ENCODE measurements around the gene MCC. TPM values are rescaled to one million over a fixed set of nuclear protein-coding genes. Genes with fewer than 3 reads are reported as not detected.

MCC gene
- total RNA-seq, 1 donor from 2014 or later, result 26.9 TPM

- FAIRE-seq, result no peak
- H3K79me2 ChIP-seq (ENCODE audit: insufficient read depth, low read length), result no peaks in the 10 kb centered on the region
- DNase-seq (ENCODE audit: low read depth), result peak; percentile 49
- no peak overlapping the region for H3K27ac ChIP-seq (ENCODE audit: low read depth, low read length)
- H3K36me3 ChIP-seq (ENCODE audit: insufficient read depth, low read length), result no peaks in the 10 kb centered on the region
- H4K20me1 ChIP-seq (ENCODE audit: insufficient read depth, low read length), result peaks cover 3% of the 10 kb centered on the region
- TF ChIP-seq EZH2 (IDR thresholded peaks at IDR 0.05; ENCODE audit: insufficient read depth, low read length) (no peak), CTCF (IDR thresholded peaks at IDR 0.05; ENCODE audit: insufficient read depth, low read depth, low read length) (no peak)
- Mint-ChIP-seq H3K27ac (ENCODE audit: unreplicated experiment) (no peak overlapping the region), H3K4me1 (ENCODE audit: low read depth, unreplicated experiment) (no peaks in the 10 kb centered on the region), H3K9me3 (ENCODE audit: unreplicated experiment) (peaks cover 3% of the 10 kb centered on the region), H3K4me3 (ENCODE audit: unreplicated experiment) (no peak overlapping the region), H3K36me3 (ENCODE audit: low read depth, unreplicated experiment) (peaks cover 32% of the 10 kb centered on the region), H3K27me3 (ENCODE audit: low read depth, unreplicated experiment) (no peaks in the 10 kb centered on the region)
- no peak overlapping the region for H3K4me2 ChIP-seq (ENCODE audit: low read length)
- no peak overlapping the region for H2AFZ ChIP-seq (ENCODE audit: low read depth, low read length)
- no peaks in the 10 kb centered on the region for H3K4me1 ChIP-seq (ENCODE audit: insufficient read depth, low read length)
- H3K9me3 ChIP-seq (ENCODE audit: insufficient read depth, low read depth, low read length), result no peaks in the 10 kb centered on the region
- H3K27me3 ChIP-seq (ENCODE audit: insufficient read depth, low read length), result no peaks in the 10 kb centered on the region
- H3K9ac ChIP-seq (ENCODE audit: low read length), result no peak overlapping the region
- no peak overlapping the region for H3K4me3 ChIP-seq (ENCODE audit: insufficient read depth, low read depth, low read length)
Observed at GRCh38 chr5:113112435-113112834, 375.8 kb downstream of the MCC start.

DNA sequence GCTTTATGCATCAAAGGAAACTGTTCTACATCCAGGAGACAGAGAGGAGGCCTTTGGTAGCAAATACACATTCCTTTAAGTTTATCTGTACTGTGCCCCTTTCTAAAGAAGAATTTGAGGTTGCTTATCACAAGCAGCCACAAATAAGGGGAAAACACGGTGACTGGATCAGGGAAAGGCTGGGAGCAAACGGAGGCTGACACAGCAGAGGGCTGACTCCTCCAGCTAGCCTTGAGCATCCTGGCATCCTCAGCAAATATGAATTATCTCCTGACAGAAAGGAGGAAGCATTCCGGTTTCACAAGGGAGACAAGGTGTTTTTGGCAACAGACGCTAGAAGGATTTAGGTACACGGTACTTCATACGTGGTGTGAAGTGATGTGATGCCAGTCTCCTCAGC is 378.1 kb downstream of the MCC start:
- Histone ChIP-seq H3K4me2 (ENCODE audit: low read length) (no peak overlapping the region), H3K27me3 (ENCODE audit: insufficient read depth, low read length) (no peaks in the 10 kb centered on the region), H3K36me3 (ENCODE audit: insufficient read depth, low read length) (no peaks in the 10 kb centered on the region), H3K27ac (ENCODE audit: low read depth, low read length) (no peak overlapping the region), H3K9me3 (ENCODE audit: insufficient read depth, low read depth, low read length) (no peaks in the 10 kb centered on the region), H3K79me2 (ENCODE audit: insufficient read depth, low read length) (no peaks in the 10 kb centered on the region), H4K20me1 (ENCODE audit: insufficient read depth, low read length) (peaks cover 4% of the 10 kb centered on the region), H3K9ac (ENCODE audit: low read length) (no peak overlapping the region), H2AFZ (ENCODE audit: low read depth, low read length) (no peak overlapping the region), H3K4me1 (ENCODE audit: insufficient read depth, low read length) (no peaks in the 10 kb centered on the region), H3K4me3 (ENCODE audit: insufficient read depth, low read depth, low read length) (no peak overlapping the region)
- Mint-ChIP-seq H3K9me3 (ENCODE audit: unreplicated experiment) (peaks cover 1% of the 10 kb centered on the region), H3K36me3 (ENCODE audit: low read depth, unreplicated experiment) (peaks cover 25% of the 10 kb centered on the region), H3K27me3 (ENCODE audit: low read depth, unreplicated experiment) (no peaks in the 10 kb centered on the region), H3K27ac (ENCODE audit: unreplicated experiment) (no peak overlapping the region), H3K4me3 (ENCODE audit: unreplicated experiment) (no peak overlapping the region), H3K4me1 (ENCODE audit: low read depth, unreplicated experiment) (no peaks in the 10 kb centered on the region)
- no peak for FAIRE-seq
- TF ChIP-seq EZH2 (IDR thresholded peaks at IDR 0.05; ENCODE audit: insufficient read depth, low read length), result no peak
- no peak for TF ChIP-seq CTCF (IDR thresholded peaks at IDR 0.05; ENCODE audit: insufficient read depth, low read depth, low read length)
- DNase-seq (ENCODE audit: low read depth), result no peak

- no peaks in the 10 kb centered on the region for H3K4me1 Mint-ChIP-seq (ENCODE audit: low read depth, unreplicated experiment)
- no peak overlapping the region for H3K9ac ChIP-seq (ENCODE audit: low read length)
- no peaks in the 10 kb centered on the region for H3K9me3 Mint-ChIP-seq (ENCODE audit: unreplicated experiment)
- DNase-seq (ENCODE audit: low read depth) (no peak), FAIRE-seq (no peak)
- no peaks in the 10 kb centered on the region for H3K79me2 ChIP-seq (ENCODE audit: insufficient read depth, low read length)
- H3K27ac ChIP-seq (ENCODE audit: low read depth, low read length), result no peak overlapping the region
- peaks cover 4% of the 10 kb centered on the region for H4K20me1 ChIP-seq (ENCODE audit: insufficient read depth, low read length)
- H3K27me3 ChIP-seq (ENCODE audit: insufficient read depth, low read length), result no peaks in the 10 kb centered on the region
- no peak overlapping the region for H3K4me2 ChIP-seq (ENCODE audit: low read length)
- no peak overlapping the region for H2AFZ ChIP-seq (ENCODE audit: low read depth, low read length)
- no peaks in the 10 kb centered on the region for H3K27me3 Mint-ChIP-seq (ENCODE audit: low read depth, unreplicated experiment)
- H3K27ac Mint-ChIP-seq (ENCODE audit: unreplicated experiment), result no peak overlapping the region
- H3K36me3 ChIP-seq (ENCODE audit: insufficient read depth, low read length), result no peaks in the 10 kb centered on the region
- no peaks in the 10 kb centered on the region for H3K4me1 ChIP-seq (ENCODE audit: insufficient read depth, low read length)
- no peak overlapping the region for H3K4me3 ChIP-seq (ENCODE audit: insufficient read depth, low read depth, low read length)
- H3K36me3 Mint-ChIP-seq (ENCODE audit: low read depth, unreplicated experiment), result peaks cover 19% of the 10 kb centered on the region
- no peak for TF ChIP-seq EZH2 (IDR thresholded peaks at IDR 0.05; ENCODE audit: insufficient read depth, low read length)
- no peak for TF ChIP-seq CTCF (IDR thresholded peaks at IDR 0.05; ENCODE audit: insufficient read depth, low read depth, low read length)
- no peak overlapping the region for H3K4me3 Mint-ChIP-seq (ENCODE audit: unreplicated experiment)
- H3K9me3 ChIP-seq (ENCODE audit: insufficient read depth, low read depth, low read length), result no peaks in the 10 kb centered on the region
Observed at GRCh38 chr5:113109344-113109743, 378.9 kb downstream of the MCC start.
